ENCODE data around the gene ATF4.
"Not testable (repeated sequence)": the region's sequence is repeated elsewhere in the genome, so short reads cannot be mapped to it uniquely, and the experiment has no call there.

ATF4 gene

GRCh38 chr22:39503630-39504029 is 16.7 kb upstream of the ATF4 start:
- peaks cover 5% of the 10 kb centered on the region; the same call in 1 of the 2 replicates for H4K20me1 ChIP-seq (ENCODE audit: control insufficient read depth, insufficient read depth, low read depth, low read length)
- H3K79me2 ChIP-seq (ENCODE audit: control insufficient read depth, low read length) = peaks cover 65% of the 10 kb centered on the region

GRCh38 chr22:39504071-39504470 is 16.3 kb upstream of the ATF4 start:
- peaks cover 68% of the 10 kb centered on the region for H3K36me3 ChIP-seq (ENCODE audit: control insufficient read depth, low read length)
- peak overlapping the region; percentile 91 for H3K4me2 ChIP-seq (ENCODE audit: low read length)
- H3F3A ChIP-seq (ENCODE audit: control insufficient read depth, insufficient read depth) = no peaks in the 10 kb centered on the region
- H3K4me3 ChIP-seq (ENCODE audit: low read length) = peak overlapping the region; percentile 96
- TF ChIP-seq CTCF (IDR thresholded peaks at IDR 0.05; ENCODE audit: low read depth, low read length, poor library complexity, severe bottlenecking) (no peak), EZH2phosphoT487 (IDR thresholded peaks at IDR 0.05; ENCODE audit: borderline replicate concordance, low read length) (no peak)
- H3K9me3 ChIP-seq (ENCODE audit: control insufficient read depth, insufficient read depth, low read length) = no peaks in the 10 kb centered on the region
- H3K27ac ChIP-seq (ENCODE audit: low read depth, low read length) = no peak overlapping the region
- H3K4me1 ChIP-seq (ENCODE audit: control insufficient read depth, low read length) = peaks cover 22% of the 10 kb centered on the region
- peaks cover 70% of the 10 kb centered on the region for H3K79me2 ChIP-seq (ENCODE audit: control insufficient read depth, low read length)
- H4K20me1 ChIP-seq (ENCODE audit: control insufficient read depth, insufficient read depth, low read depth, low read length) = peaks cover 5% of the 10 kb centered on the region; the same call in 1 of the 2 replicates
- H3K9me2 ChIP-seq (replicated peaks; ENCODE audit: control insufficient read depth, low read length) = no peaks in the 10 kb centered on the region
- H3K27me3 ChIP-seq (ENCODE audit: control insufficient read depth, low read length) = no peaks in the 10 kb centered on the region

More at GRCh38 chr22:39503630-39504029, 16.7 kb upstream of the ATF4 start:
- no peaks in the 10 kb centered on the region for H3K27me3 ChIP-seq (ENCODE audit: control insufficient read depth, low read length)
- H3K27ac ChIP-seq (ENCODE audit: low read depth, low read length) = peak overlapping the region; percentile 52; the same call in 1 of the 2 replicates
- peak overlapping the region; percentile 96 for H3K4me3 ChIP-seq (ENCODE audit: low read length)
- no peaks in the 10 kb centered on the region for H3K9me2 ChIP-seq (replicated peaks; ENCODE audit: control insufficient read depth, low read length)
- TF ChIP-seq CTCF (IDR thresholded peaks at IDR 0.05; ENCODE audit: low read depth, low read length, poor library complexity, severe bottlenecking) (no peak), EZH2phosphoT487 (IDR thresholded peaks at IDR 0.05; ENCODE audit: borderline replicate concordance, low read length) (no peak)
- H3K36me3 ChIP-seq (ENCODE audit: control insufficient read depth, low read length) = peaks cover 64% of the 10 kb centered on the region
- peak overlapping the region; percentile 91 for H3K4me2 ChIP-seq (ENCODE audit: low read length)
- H3K9me3 ChIP-seq (ENCODE audit: control insufficient read depth, insufficient read depth, low read length) = no peaks in the 10 kb centered on the region
- peaks cover 22% of the 10 kb centered on the region for H3K4me1 ChIP-seq (ENCODE audit: control insufficient read depth, low read length)
- no peaks in the 10 kb centered on the region for H3F3A ChIP-seq (ENCODE audit: control insufficient read depth, insufficient read depth)

GRCh38 chr22:39507021-39507420 is 13.3 kb upstream of the ATF4 start:
- Histone ChIP-seq H3K79me2 (ENCODE audit: control insufficient read depth, low read length) (peaks cover 94% of the 10 kb centered on the region), H3K36me3 (ENCODE audit: control insufficient read depth, low read length) (peaks cover 98% of the 10 kb centered on the region), H3K4me1 (ENCODE audit: control insufficient read depth, low read length) (peaks cover 13% of the 10 kb centered on the region), H4K20me1 (ENCODE audit: control insufficient read depth, insufficient read depth, low read depth, low read length) (peaks cover 10% of the 10 kb centered on the region)
- H3K9me2 ChIP-seq (replicated peaks; ENCODE audit: control insufficient read depth, low read length); H3K4me2 ChIP-seq (ENCODE audit: low read length); H3K27me3 ChIP-seq (ENCODE audit: control insufficient read depth, low read length); H3K4me3 ChIP-seq (ENCODE audit: low read length); H3K27ac ChIP-seq (ENCODE audit: low read depth, low read length); H3K9me3 ChIP-seq (ENCODE audit: control insufficient read depth, insufficient read depth, low read length); H3F3A ChIP-seq (ENCODE audit: control insufficient read depth, insufficient read depth): not testable (repeated sequence)

- H3K36me3 ChIP-seq (ENCODE audit: control insufficient read depth, low read length) = peaks cover 98% of the 10 kb centered on the region
- peaks cover 86% of the 10 kb centered on the region for H3K79me2 ChIP-seq (ENCODE audit: control insufficient read depth, low read length)
- H3K9me2 ChIP-seq (replicated peaks; ENCODE audit: control insufficient read depth, low read length) = no peaks in the 10 kb centered on the region
- TF ChIP-seq CTCF (IDR thresholded peaks at IDR 0.05; ENCODE audit: low read depth, low read length, poor library complexity, severe bottlenecking) (no peak), EZH2phosphoT487 (IDR thresholded peaks at IDR 0.05; ENCODE audit: borderline replicate concordance, low read length) (no peak)
- H3K9me3 ChIP-seq (ENCODE audit: control insufficient read depth, insufficient read depth, low read length) = no peaks in the 10 kb centered on the region
- no peak overlapping the region for H3K4me3 ChIP-seq (ENCODE audit: low read length)
- no peak overlapping the region for H3K27ac ChIP-seq (ENCODE audit: low read depth, low read length)
- no peaks in the 10 kb centered on the region for H3K27me3 ChIP-seq (ENCODE audit: control insufficient read depth, low read length)
- no peak overlapping the region for H3K4me2 ChIP-seq (ENCODE audit: low read length)
- H3F3A ChIP-seq (ENCODE audit: control insufficient read depth, insufficient read depth) = no peaks in the 10 kb centered on the region
- H3K4me1 ChIP-seq (ENCODE audit: control insufficient read depth, low read length) = peaks cover 9% of the 10 kb centered on the region
- H4K20me1 ChIP-seq (ENCODE audit: control insufficient read depth, insufficient read depth, low read depth, low read length) = peaks cover 10% of the 10 kb centered on the region
Measured at GRCh38 chr22:39508393-39508792, 12.0 kb upstream of the ATF4 start.

All from DOHH2 (cell line).